Measurements from ENCODE around the gene FASN.

FASN gene

DNA sequence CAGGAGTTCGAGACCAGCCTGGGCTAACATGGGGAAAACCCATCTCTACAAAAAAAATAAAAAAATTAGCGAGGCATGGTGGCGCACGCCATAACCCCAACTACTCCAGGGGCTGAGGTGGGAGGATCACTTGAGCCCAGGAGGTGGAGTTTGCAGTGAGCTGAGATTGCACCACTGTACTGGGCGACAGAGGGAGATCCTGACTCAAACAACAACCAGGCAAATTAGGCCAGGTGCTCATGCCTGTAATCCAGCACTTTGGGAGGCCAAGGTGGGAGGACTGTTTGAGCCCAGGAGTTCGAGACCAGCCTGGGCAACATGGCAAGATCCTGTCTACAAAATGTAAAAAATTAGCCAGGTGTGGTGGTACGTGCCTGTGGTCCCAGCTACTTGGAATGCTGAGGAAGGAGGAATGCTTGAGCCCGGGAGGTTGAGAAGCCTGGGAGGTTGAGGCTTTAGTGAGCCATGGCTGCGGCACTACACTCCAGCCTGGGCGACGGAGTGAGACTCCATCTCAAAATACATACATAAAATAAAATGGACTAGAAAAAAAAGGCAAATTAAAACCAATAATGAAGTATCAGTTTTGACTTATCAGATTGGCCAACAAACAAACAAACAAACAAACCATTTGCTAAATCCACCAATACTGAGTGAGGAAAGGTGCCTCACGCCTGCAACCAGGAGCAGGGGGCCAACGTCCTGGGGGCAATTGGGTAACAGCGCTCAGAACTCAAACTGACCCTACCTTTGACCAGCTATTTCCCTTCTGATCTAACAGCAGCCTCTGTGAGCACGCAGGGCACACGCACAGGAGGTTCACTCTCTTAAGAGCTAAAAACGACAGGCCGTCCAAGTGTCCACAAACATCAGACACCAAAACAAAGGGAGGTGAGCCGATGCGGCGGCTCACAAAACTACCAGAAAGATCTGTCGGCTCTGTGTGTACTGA lies 19.4 kb upstream of the FASN start:
- DNase-seq (ENCODE audit: low read depth): no peak

DNA sequence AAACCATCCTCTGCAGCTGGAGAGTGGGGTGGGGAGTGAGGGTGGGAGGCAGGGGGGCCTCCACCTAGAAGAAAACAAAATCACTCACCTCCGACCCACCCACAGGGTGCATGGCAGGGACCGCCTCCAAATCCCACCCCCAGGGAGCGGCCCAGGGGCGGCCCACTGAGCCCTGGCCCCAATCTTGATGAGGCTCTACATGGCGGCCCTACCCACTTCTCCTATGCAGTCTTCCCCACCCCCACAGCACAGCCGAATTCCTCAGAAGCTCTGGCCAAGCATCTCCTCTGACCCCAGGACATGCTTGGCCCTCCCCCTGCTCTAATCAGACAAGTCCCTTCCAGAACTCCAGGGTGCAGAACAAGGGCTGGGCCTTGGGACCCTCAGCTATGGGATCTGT lies 18.2 kb upstream of the FASN start:
- no peak for DNase-seq (ENCODE audit: low read depth)

DNA sequence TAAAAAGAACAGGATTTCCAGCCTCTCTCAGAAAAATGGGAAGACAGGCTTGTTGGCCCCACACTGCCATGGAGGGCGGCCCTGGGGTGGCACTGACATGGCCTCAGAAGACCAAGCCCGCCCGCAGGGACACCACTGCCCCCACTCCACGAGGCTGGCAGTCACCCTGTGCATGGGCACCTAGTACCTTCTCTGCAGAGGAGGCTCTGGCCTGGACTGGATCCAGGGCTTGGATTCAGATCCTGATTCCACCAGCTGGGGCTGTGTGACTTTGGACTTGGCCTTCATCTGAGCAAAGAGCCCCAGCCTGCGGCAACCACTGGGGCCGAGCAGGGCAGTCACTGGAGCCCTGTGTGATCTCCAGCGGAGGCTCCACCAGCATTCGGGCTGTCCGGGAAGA lies 16.8 kb upstream of the FASN start:
- DNase-seq (ENCODE audit: low read depth): no peak

- no peak for DNase-seq (ENCODE audit: low read depth)
These were observed 16.4 kb upstream of the FASN start for GRCh38 chr17:82114447-82114846.

DNA sequence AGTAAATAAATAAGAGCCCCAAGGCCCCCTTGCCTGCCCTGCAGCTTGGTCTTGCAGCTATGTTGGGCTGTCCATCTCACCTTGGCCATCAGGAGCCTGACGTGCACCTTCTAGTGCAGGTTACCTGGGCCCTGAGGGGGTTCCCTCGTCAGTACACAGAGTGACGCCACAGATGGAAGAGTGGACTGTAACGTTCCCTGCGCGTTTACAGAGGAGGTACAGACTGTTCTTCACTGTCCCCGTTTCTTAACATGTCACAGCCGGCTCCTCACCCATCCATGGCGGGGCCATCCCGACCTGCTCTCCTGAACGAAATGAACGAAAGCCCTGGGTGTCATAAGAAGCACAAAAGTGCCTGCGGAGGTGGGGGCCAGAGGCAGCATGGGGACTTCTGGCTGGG lies 15.9 kb upstream of the FASN start:
- no peak for DNase-seq (ENCODE audit: low read depth)

- DNase-seq (ENCODE audit: low read depth): no peak
These were observed 15.4 kb upstream of the FASN start for GRCh38 chr17:82113422-82113821.

DNA sequence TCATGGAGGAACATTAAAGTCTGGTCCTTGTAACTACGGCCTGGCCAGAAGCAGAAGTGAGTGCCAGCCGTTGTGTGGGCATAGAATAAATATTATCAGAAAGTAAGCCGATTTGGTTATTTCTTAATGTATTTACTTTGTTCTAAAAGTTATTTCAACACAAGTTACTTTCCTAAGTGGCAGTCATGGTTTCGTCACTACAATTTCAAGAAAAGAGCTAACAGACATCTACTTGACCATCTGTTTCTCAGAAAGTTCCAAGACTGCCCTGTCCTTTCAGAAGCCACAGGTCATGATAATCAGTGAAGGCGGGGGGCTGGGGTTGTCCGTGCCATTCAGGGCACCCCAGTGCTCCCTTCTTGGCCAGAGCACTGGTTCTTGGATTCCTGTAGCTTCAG lies 14.9 kb upstream of the FASN start:
- no peak for DNase-seq (ENCODE audit: low read depth)

- no peak for DNase-seq (ENCODE audit: low read depth)
These were observed 14.3 kb upstream of the FASN start for GRCh38 chr17:82112181-82112913.

DNA sequence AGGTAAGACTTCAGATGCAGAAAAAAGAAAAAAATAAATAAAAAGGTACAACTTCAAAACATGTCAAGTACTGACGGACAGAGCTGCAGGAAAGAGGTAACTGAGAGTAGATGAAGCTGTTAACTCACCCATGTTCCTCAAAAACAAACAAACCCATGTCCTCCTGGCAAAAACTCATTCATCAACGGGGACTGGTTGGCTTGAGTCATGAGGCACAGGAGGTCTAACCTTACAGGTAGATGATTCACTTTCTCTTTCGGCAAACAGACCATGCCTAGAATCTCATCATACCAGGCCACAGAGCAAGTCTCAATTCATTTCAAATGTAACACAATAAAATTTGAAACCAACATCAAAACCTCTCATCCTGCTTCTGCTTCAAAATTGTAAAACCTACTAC lies 12.3 kb upstream of the FASN start:
- DNase-seq (ENCODE audit: low read depth): no peak

DNA sequence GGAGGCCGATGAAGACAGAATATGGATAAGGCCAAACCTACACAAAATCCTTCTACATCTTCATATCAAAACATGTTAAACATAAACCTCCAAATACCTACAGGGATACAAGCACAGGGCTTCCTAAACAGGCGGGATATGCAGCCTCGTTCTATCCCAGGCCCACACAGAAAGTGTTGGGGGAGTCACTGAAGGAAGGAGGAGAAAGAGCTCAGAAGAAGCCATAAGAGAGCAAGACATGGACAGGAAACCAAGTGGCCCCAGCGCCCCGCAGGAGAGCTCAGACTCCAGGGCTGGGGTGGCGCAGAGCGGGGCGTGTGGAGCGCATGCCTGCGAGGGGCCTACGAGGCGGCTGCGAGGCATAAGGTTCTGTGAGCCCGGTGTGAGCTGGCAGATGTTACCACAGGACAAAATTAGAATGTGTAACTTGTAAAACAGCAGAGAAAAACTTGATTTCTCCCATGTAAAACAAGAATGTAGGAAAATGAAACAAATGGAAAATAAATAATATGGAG lies 11.0 kb upstream of the FASN start:
- no peak for DNase-seq (ENCODE audit: low read depth)

GRCh38 chr17:82108496-82108945 lies 10.5 kb upstream of the FASN start:
- no peak for DNase-seq (ENCODE audit: low read depth)

DNA sequence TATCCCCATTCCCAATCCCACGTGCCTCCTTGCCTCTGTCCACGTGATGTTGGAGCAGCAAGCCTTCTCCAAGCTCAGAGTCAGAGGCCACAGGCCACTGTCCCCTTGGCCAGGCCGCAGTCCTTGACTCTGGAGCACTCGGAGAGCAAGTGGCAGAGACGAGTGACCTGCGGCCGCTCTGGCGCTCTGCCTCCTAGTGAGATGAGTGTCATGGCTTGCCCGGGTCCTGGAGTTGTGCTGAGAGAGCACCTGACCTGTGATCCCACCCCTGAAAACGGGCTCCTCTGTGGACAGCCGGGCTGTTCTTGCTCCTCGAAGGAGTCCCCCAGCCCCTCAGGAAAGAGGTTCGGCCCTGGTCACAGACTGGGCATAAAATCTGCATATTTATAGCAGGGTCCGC lies 10.0 kb upstream of the FASN start:
- DNase-seq (ENCODE audit: low read depth): no peak

GRCh38 chr17:82107341-82107860 lies 9.4 kb upstream of the FASN start:
- DNase-seq (ENCODE audit: low read depth): no peak

GRCh38 chr17:82106688-82107305 lies 8.8 kb upstream of the FASN start:
- no peak for DNase-seq (ENCODE audit: low read depth)

DNA sequence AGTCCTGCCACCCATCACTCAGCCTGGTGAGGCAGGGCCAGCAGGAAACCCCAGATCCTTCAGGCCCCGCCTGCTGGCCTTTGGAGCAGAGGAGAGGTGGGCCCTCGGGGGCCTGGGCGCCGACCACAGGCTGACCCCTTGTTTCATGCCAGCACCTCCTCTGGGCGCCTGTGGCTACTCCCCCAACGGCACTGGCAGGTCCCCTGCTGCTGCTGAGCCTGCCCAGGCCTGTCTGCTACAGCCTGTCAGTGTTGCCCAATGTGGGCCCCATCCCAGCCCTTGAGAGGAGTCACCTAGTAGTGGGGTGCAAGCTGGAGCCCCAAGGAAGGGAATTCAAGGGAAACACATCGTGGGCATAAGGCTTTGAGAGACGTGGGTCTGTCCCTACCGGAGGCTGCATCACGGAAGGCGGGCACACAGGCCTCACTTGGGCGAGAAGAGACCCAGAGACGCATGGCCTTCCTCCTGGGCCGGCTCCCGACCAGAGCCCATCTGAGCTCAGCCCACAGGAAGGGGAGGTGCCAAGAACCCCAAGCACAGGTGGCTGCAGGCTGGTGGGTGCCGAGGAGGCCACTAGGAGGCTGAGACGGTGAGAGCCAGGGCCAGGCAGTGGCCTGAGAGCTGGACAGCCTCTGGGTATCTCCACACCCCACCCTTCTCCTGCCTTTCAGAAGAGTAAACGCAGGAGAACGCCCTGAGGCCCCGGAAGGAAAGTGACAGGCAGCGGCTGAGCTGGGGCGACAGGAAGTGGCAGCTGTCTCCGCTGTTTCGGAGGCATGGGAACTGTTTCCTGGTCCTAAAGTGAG lies 8.0 kb upstream of the FASN start:
- DNase-seq (ENCODE audit: low read depth): peak; percentile 78

DNA sequence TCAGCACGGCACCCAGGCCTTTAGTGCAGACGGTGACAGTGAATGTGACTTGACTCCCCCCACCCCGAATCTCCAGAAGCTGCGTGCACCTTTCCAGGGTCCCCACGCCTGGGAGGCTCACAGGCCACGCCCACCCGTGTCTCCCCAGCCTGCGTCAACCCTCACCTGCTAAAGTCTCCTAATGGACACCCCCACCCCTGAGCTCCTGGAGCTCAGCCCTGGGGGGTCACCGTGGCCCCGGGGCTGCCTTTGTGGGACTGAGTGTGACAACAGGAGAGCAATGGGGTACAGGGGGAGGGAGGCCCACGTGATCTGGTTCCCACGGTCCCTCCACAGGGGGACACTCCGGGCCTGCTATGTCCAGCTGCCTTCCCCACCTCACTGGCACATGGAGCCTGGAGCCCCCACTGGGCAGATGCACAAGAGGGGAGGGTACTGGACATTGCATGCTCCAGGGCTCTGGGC lies 7.4 kb upstream of the FASN start:
- no peak for DNase-seq (ENCODE audit: low read depth)

- no peak for DNase-seq (ENCODE audit: low read depth)
These were observed 6.9 kb upstream of the FASN start for GRCh38 chr17:82104797-82105416.

DNA sequence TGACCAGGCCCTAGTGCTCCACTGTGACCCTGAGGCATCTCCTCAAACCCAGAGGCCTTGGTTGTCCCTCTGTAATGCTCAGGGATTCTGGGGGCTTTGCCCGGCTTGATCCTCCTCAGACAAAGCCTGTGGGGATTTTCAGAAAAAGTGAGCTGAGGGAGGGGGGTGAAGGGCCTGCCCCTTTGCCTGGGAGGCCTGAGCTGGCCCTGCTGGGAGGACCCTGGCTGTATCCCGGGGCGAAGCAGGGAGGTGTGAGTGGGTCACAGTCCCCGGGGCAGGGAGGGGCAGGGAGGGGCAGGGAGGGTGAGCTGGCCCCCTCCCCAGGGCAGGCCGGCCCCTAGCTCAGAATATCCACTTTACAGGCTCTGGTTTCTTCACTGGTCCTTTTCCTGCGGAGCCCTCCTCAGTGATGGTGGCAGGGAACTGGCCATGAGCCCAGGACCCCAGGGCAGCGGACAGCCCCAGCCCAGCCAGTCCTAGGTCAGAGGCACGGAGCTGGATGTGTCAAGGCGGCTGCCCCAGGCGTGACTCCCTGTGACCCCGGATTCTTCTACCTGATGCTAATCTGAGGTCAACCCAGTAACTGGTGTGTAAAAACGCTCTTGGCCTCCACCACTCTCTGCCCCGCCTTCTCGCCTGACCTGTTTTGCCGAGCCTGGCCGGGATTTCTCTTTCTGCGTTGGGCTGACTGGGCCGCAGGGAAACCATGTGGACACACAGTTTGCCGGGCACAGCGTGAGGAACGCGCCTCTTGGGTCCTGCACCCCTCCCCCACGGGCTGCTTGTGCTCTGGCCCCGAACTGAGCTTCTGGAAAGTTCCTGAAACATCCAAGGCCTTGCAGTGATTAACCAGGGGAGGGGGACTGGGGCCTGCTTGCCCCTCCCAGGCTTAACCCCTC lies 5.8 kb upstream of the FASN start:
- no peak for DNase-seq (ENCODE audit: low read depth)

- DNase-seq (ENCODE audit: low read depth): no peak
These were observed 4.0 kb upstream of the FASN start for GRCh38 chr17:82101767-82102679.
